DND-41 (cell line): ENCODE data around the gene TRPT1.

Source experiments
- CTCF ChIP-seq: IDR thresholded peaks from 2 replicates; pipeline ENCODE4 v1.5.1; 2012; ENCODE audit warnings: borderline replicate concordance, low read length, moderate library complexity, mild to moderate bottlenecking; ENCODE audit not compliant: poor library complexity, severe bottlenecking; ENCODE audit errors: extremely low read depth
- EZH2 ChIP-seq: IDR thresholded peaks from 3 replicates; pipeline ENCODE4 v1.6.1; 2012; ENCODE audit warnings: borderline replicate concordance, low read depth, mild to moderate bottlenecking, moderate library complexity, low read length, inconsistent platforms; ENCODE audit not compliant: severe bottlenecking

GRCh38 chr11:64223001-64223651 is 2.9 kb downstream of the TRPT1 start:
- TF ChIP-seq CTCF (no peak), EZH2 (no peak)
